Sigmoid colon (tissue), 7 donors: ENCODE data around the gene S100A1. TPM values are rescaled to one million over a fixed set of nuclear protein-coding genes. Genes with fewer than 3 reads are reported as not detected.

Experiments
- DNase-seq: peaks from one replicate; pipeline ENCODE4 v3.0.0-alpha.2; 2019
- H3K27ac ChIP-seq, 4 donors: fragments of 200-600 bp; sonication (generic); one replicate each; pipeline ENCODE4 v1.5.1; 2016 to 2019; ENCODE audit warnings: mild to moderate bottlenecking in 1 of 4
- H3K27me3 ChIP-seq, 3 donors: fragments of 200-600 bp; sonication (generic); one replicate each; pipeline ENCODE4 v1.5.1; 2019; ENCODE audit warnings: mild to moderate bottlenecking in 1 of 3
- H3K36me3 ChIP-seq, 4 donors: fragments of 200-600 bp; sonication (generic); one replicate each; pipeline ENCODE4 v1.5.1; 2016 to 2019
- H3K4me1 ChIP-seq, 4 donors: fragments of 200-600 bp; sonication (generic); one replicate each; pipeline ENCODE4 v1.5.1; 2017 to 2019
- H3K4me3 ChIP-seq, 4 donors: fragments of 200-600 bp; sonication (generic); one replicate each; pipeline ENCODE4 v1.5.1; 2017 to 2019; ENCODE audit warnings: mild to moderate bottlenecking in 2 of 4, moderate library complexity in 1 of 4
- H3K9me3 ChIP-seq, 4 donors: fragments of 200-600 bp in 3 of 4; sonication (generic) in 3 of 4; one replicate each; pipeline versions ENCODE4 v1.5.1 to v1.6.1; 2013 to 2019
- EP300 ChIP-seq, 4 donors: sonication (generic); formaldehyde crosslinking; IDR thresholded peaks; one replicate each; pipeline ENCODE4 v1.6.1; 2017; ENCODE audit warnings: antibody characterized with exemption in 4 of 4
- POLR2A ChIP-seq, 2 donors: fragments of 450-650 bp; IDR thresholded peaks; one replicate each; pipeline ENCODE4 v1.6.1; 2016; ENCODE audit warnings: antibody characterized with exemption in 2 of 2, mild to moderate bottlenecking in 2 of 2, moderate library complexity in 2 of 2
- POLR2AphosphoS5 ChIP-seq, 4 donors: sonication (generic); formaldehyde crosslinking; IDR thresholded peaks; one replicate each; pipeline ENCODE4 v1.6.1; 2017; ENCODE audit warnings: antibody characterized with exemption in 4 of 4
- WGBS, 2 donors: extraction: QIAGEN DNeasy Blood & Tissue Kit; methylation state at CpG; one replicate each; pipeline ENCODE4 v1.1.7; 2013; 5-methylcytosine and 5-hydroxymethylcytosine counted together
- intact Hi-C: fragments of 100-400 bp; cut with DNase I; formaldehyde crosslinking; loops from one replicate; pipeline ENCODE4 v1.15.1; 2023
- polyA plus RNA-seq, 3 donors: library from polyadenylated mRNA; stranded (reverse); fragments of 200-250 nt; gene quantifications; one replicate each; pipeline ENCODE4 v1.2.3, GENCODE V29; 2013
- total RNA-seq, 4 donors: library from RNA; depleted of rRNA; stranded (reverse); fragments of >200 nt; gene quantifications; one replicate each; pipeline ENCODE4 v1.1.0, GENCODE V29; 2016
- TF ChIP-seq, protein P1 (sequence below), 4 experiments: fragments of 450-650 bp in 3 of 4; fragments of 200-600 bp in 1 of 4; IDR thresholded peaks; one replicate each; pipeline ENCODE4 v1.5.1; 2016 to 2019; ENCODE audit warnings: antibody characterized with exemption in 4 of 4, mild to moderate bottlenecking in 3 of 4, moderate library complexity in 2 of 4
- donor health status: healthy with polysubstance abuse.
- donor health status: Bipolar disorder and iron deficiency.
- donor health status: healthy.

Gene S100A1
- total and polyA plus RNA-seq, 7 donors = 2.3 to 22.2 (median 6.6) TPM

DNA sequence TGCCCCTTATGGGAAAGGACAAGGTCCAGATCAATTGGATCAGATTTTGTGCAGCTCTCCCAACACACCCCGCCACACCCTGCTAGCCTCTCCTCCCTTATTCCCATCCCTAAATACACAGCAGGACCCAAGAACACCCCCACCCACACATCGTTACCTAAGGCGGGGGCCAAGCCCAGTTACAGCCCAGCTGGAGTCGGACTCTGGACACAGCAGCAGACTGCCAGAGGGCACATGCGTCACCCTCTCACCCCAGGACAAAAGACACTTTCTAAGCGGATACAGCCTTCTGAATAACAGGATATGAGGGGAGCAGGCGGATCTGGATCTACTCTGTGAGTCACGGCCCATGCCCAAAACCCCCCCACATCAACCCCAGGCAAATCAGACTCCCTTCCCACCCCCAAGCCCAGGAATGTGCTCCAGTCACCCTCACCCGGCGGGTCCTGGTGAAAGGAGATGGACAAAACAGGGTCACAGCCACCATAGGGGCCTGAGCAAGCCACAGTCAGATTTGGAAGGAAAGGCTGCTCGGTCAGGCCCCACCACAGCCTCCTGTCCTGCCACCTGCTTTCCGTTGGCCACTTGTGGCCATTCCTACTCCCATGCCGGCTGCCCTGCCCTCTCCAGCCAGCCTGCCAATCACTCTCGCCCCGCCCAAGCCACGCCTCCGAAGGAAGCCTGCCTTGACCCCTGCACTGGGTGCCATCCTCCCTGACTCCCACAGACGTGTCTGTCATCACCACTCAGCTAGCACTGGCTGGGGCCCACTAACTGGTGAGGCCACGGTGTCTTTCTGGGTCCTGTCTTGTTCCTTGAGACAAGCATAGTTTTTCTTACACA lies 19.3 kb upstream of the S100A1 start:
- Histone ChIP-seq H3K4me3 (peak overlapping the region; percentile 1 to 39 (median 25)), H3K27ac (peak overlapping the region; percentile 78 to 90 (median 84)), H3K4me1 (peaks cover 0 to 49% (median 42%) of the 10 kb centered on the region in 4 donors), H3K36me3 (peaks cover 0 to 27% (median 13%) of the 10 kb centered on the region in 4 donors), H3K27me3 (no peaks in the 10 kb centered on the region), H3K9me3 (no peaks in the 10 kb centered on the region)
- DNase-seq = peak; percentile 84
- intact Hi-C loops = no loop called here
- 15 to 56% methylated on average over 19 of the region's 19 CpGs for WGBS, 2 donors
- TF ChIP-seq, protein P1, sequence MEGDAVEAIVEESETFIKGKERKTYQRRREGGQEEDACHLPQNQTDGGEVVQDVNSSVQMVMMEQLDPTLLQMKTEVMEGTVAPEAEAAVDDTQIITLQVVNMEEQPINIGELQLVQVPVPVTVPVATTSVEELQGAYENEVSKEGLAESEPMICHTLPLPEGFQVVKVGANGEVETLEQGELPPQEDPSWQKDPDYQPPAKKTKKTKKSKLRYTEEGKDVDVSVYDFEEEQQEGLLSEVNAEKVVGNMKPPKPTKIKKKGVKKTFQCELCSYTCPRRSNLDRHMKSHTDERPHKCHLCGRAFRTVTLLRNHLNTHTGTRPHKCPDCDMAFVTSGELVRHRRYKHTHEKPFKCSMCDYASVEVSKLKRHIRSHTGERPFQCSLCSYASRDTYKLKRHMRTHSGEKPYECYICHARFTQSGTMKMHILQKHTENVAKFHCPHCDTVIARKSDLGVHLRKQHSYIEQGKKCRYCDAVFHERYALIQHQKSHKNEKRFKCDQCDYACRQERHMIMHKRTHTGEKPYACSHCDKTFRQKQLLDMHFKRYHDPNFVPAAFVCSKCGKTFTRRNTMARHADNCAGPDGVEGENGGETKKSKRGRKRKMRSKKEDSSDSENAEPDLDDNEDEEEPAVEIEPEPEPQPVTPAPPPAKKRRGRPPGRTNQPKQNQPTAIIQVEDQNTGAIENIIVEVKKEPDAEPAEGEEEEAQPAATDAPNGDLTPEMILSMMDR (IDR thresholded peaks at IDR 0.05) = no peak
- TF ChIP-seq EP300 (IDR thresholded peaks at IDR 0.05) (no peak), POLR2AphosphoS5 (IDR thresholded peaks at IDR 0.05) (peak; percentile 74 to 84 (median 80)), POLR2A (IDR thresholded peaks at IDR 0.05) (peak; percentile 8 to 17)

DNA sequence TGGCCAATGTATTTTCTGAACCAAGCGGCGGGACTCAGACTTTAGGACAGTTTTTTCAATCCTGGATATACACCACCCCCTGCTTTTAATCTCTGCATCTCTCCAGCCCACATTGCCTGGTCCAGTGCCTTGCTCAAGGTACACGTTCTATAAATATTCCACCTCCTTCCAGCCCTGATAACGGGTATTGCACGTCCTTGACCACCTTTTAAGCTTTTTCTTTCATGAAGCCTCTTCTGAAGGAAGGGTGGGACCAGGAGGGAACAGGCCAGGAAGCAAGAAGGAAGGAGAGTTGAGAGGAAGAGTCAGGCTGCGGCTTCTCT lies 18.7 kb upstream of the S100A1 start:
- peaks cover 0 to 49% (median 42%) of the 10 kb centered on the region in 4 donors for H3K4me1 ChIP-seq
- intact Hi-C loops = no loop called here

DNA sequence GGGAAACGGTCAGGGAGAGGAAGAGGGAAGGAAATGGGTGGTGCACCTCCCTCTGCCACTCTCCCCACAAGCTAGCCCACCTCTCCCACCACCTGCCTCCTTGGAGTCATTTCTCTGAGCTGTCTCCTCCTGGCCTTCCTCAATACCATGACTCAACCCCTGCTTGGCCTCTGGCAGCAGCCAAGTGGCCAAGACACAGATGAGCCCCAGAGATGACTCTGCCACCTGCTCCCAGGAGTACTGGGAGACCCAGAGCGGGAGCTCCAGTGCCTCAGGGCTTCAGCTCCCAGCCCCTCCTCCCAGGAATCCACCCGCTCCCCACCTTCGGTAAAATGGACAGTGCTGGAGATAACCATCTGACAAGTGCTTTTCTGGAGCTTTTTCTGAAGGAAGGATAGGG lies 17.9 kb upstream of the S100A1 start:
- DNase-seq = no peak
- Histone ChIP-seq H3K27ac (peak overlapping the region; percentile 78 to 90 (median 84)), H3K36me3 (peaks cover 0 to 27% (median 13%) of the 10 kb centered on the region in 4 donors), H3K27me3 (no peaks in the 10 kb centered on the region), H3K9me3 (no peaks in the 10 kb centered on the region), H3K4me1 (peaks cover 0 to 49% (median 42%) of the 10 kb centered on the region in 4 donors), H3K4me3 (no peak overlapping the region)
- TF ChIP-seq, protein P1 (IDR thresholded peaks at IDR 0.05) = no peak
- no peak for TF ChIP-seq POLR2A (IDR thresholded peaks at IDR 0.05)
- TF ChIP-seq EP300 (IDR thresholded peaks at IDR 0.05) = no peak
- no peak for TF ChIP-seq POLR2AphosphoS5 (IDR thresholded peaks at IDR 0.05)
- intact Hi-C loops = loop anchor here (5.0 kb wide), 1 partner anchor 78 kb away; no protein-coding TSS in a partner anchor
- 49 to 60% methylated on average over 4 of the region's 4 CpGs for WGBS, 2 donors

More for the DNA sequence above, 18.7 kb upstream of the S100A1 start:
- TF ChIP-seq, protein P1 (IDR thresholded peaks at IDR 0.05) = no peak
- no peak for TF ChIP-seq POLR2AphosphoS5 (IDR thresholded peaks at IDR 0.05)
- TF ChIP-seq EP300 (IDR thresholded peaks at IDR 0.05) = no peak
- TF ChIP-seq POLR2A (IDR thresholded peaks at IDR 0.05) = no peak
- Histone ChIP-seq H3K9me3 (no peaks in the 10 kb centered on the region), H3K27me3 (no peaks in the 10 kb centered on the region), H3K4me3 (peak overlapping the region in 1 of 4 donors; percentile 26), H3K27ac (peak overlapping the region; percentile 78 to 90 (median 84)), H3K36me3 (peaks cover 0 to 27% (median 13%) of the 10 kb centered on the region in 4 donors)
- DNase-seq = no peak
- 68 to 71% methylated on average over 6 of the region's 6 CpGs for WGBS, 2 donors

DNA sequence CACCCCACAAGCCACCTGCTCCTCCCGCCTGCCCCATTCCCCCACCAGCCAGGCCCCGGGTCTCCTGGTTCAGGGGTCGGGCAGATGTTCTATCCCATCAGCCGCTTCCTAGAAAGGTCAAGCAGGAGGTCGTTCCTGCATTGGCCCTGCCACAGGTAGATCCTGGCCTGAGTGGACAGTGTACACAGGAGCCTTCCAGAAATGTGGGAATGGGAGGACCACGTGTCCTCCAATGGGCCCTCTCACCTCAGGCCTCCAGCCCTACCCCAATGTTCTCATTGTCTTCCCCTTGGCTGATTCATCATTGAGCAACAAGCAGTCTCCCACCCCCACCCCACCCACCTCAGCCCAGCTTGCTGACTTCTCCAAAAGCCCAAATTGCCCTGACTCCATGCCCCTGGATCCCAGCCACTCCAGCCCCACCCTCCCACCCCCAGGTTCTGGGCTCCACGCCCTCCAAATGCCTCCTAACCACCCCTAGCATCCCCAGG lies 17.4 kb upstream of the S100A1 start:
- DNase-seq = no peak
- Histone ChIP-seq H3K4me3 (peak overlapping the region in 1 of 4 donors; percentile 68), H3K27me3 (no peaks in the 10 kb centered on the region), H3K4me1 (peaks cover 0 to 49% (median 42%) of the 10 kb centered on the region in 4 donors), H3K36me3 (peaks cover 0 to 22% (median 13%) of the 10 kb centered on the region in 4 donors), H3K27ac (peak overlapping the region; percentile 78 to 90 (median 84)), H3K9me3 (no peaks in the 10 kb centered on the region)
- TF ChIP-seq POLR2AphosphoS5 (IDR thresholded peaks at IDR 0.05) (no peak), POLR2A (IDR thresholded peaks at IDR 0.05) (no peak), EP300 (IDR thresholded peaks at IDR 0.05) (no peak)
- TF ChIP-seq, protein P1 (IDR thresholded peaks at IDR 0.05) = no peak
- WGBS, 2 donors = 60 to 86% methylated on average over 7 of the region's 7 CpGs
- intact Hi-C loops = loop anchor here (5.0 kb wide), 1 partner anchor 79 kb away; no protein-coding TSS in a partner anchor
